Measurements from ENCODE around the gene KRT4. TPM values are rescaled to one million over a fixed set of nuclear protein-coding genes. Genes with fewer than 3 reads are reported as not detected.

Gene KRT4
- total RNA-seq, 1 donor from 2014 or later: not detected

DNA sequence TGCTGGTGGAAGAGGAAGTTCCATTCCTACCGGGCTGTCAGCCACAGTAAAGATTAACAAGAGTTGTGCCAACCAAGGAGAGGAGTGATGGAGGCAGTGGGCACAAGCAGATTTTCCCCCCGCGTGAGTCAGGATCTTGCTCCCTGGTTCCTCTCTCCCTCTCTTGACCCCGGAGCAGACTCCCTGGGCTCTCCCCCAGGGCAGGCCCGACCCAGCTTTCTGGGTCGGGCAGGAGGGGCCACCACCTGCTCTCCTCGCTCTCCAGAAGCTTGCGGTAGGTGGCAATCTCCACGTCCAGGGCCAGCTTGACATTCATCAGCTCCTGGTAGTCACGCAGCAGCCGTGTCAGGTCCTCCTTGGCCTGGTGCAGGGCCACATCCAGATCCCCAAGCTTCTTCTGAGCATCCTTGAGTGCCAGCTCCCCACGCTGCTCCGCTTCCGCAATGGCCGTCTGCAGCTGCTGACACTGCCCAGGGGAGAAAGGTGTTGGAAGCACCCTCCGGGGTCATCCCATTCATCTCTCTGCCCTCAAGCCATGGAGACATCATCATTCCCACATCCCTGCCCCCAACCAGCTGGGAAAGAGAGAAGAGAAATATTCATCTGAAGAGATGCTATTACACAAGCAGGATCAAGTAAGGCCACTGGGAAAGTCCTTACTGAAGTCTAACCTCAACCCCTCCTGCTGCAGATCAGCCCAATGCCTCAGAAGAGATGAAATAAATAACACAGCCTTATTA, 9.0 kb upstream of the KRT4 start:
- intact Hi-C loops (cut with micrococcal nuclease): no loop called here

DNA sequence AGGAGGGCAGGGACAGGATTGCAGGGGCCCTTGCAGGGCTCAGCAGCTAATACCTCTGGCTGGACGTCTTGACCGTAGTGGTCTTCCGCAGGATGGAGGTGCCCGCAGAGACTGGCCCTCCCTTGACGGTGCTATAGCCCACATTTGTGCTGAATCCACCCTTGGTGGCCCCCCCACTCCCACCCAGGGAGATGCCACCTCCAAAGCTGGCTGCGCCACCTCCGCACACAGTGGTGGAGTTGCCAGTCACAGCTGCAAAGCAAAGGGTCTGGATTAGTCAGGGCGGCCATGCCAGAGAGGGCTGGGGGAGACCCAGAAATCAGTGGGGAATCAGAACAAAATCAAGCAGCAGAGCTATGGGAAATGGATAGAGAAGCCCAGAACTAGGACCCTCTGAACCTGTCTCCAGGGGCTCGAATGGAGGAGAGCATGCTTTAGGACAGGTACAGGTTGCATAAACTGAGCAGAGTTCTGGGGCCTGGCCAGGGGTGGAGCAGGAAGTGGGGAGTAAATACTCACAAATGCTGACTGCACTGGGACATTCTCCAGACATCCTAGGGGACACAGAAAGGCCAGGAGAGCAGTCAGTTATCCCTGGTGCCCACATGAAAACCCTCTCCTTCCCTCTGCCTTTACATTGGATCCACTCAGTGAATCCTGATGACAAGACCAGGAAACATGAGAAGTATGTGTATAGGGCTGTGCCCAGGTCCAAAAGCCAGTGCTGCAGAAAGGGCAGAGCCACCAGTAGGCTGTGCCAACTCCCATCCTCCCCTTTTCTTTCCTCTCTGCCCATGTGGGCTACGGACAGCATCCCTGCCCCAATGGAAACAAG, 8.1 kb upstream of the KRT4 start:
- intact Hi-C loops (cut with micrococcal nuclease): no loop called here

DNA sequence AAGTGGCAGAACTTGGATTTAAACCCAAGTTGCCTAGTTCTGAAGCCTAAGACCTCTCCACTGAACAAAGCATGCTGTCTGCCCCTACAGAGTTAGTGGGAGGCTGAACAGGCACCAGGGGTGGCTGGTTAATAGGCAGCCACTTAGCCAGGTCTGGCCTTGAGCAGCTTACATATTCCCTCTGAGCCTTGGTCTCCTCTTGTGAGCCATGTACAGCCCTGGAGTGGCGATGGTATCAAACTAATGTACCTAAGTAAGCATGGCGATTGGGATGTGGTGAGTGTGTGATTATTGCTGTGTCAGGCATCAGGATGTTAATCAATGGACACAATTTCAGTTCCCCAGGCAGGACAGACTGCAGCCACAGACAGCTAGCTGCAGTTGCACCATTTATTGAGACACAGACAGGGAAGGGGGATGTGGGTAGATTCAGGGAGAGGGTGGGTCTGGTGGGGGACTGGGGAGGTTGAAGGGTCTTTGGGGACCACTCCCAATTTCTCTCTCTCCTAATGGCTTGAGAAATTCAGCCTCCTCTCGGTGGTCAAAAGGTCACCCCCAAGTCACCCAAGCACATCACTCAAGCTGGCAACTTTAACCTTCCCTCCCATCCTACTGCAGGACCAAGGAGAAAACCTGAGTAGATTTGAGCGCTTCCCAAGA, 7.3 kb upstream of the KRT4 start:
- intact Hi-C loops (cut with micrococcal nuclease): no loop called here

DNA sequence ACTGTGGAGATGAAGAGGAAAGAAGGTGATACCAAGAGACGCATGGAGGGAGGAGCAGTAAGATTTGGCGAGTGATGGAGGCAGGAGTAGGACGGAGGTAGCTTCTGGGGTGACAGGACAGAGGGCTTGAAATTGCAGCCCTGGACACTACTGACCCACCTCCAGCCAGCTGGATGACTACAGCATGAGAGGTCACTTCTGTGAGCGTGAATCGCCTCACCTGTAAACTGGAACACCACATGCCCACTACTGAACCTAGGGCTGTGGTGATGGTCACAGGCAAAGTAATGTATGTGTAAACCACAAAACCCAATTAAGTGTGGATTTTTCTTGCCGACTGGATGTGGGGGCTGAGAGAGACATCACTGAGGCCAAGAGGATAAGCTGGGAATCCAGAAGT, 6.6 kb upstream of the KRT4 start:
- intact Hi-C loops (cut with micrococcal nuclease): no loop called here

DNA sequence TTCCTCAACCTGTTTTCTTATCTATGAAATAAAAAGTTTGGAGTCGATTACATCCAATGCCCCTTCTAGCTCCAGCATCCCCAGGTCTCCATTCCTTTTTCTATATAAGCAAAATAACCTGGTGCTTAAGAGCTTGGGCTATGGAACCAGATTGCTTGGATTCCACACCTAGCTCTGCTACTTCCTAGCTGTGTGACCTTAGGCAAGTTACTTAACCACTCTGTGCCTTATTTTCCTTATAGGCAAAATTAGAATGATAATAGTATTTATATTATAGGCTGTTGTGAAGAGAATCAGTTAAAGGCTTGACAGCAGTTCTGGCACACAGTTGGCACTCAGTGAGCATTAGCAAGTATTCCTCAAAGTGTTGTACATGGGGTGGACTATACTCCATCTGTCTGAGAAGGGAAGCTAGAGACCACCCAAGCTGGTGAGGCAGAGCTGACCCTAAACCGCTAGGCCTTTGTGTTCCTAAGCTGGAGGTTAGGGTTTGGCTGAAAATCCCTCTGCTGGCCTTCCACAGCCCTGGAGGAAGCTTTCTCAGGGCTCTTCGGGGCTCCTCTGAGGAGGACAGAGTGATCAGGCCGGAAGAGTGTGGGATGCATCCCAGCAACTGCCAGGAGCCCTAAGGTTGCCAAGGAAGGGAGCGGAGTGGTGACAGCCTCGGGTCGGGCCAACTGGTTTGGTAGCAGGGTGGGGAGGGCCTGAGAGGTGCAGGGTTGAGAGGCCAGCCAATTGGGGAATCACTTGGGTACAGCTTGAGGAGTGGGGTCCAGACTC, 6.0 kb upstream of the KRT4 start:
- intact Hi-C loops (cut with micrococcal nuclease): no loop called here

DNA sequence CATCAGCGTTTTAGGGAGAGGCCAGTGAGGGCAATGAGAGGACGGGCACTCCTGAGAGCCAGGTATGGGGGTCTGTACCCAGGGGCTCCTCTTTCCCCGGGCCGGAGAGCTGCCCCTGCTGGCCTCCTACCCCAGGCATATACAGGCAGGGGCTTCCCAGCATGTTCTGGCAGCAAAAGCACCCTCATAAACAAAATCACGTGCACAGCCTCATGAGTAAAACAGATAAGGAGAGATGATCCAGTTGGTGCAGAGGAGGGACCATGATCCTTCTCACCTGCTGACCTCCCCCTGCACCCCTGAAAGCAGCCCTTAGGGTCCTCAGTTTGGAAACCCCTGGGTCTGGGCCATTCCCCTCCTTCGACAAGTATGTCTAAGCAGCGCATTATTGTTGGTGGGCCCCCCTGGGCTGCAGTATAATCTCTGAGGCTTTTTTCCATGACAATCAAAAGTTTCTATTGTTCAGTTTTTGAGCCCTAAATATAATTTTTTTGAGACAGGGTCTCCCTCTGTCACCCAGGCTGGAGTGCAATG, 5.0 kb upstream of the KRT4 start:
- intact Hi-C loops (cut with micrococcal nuclease): no loop called here

DNA sequence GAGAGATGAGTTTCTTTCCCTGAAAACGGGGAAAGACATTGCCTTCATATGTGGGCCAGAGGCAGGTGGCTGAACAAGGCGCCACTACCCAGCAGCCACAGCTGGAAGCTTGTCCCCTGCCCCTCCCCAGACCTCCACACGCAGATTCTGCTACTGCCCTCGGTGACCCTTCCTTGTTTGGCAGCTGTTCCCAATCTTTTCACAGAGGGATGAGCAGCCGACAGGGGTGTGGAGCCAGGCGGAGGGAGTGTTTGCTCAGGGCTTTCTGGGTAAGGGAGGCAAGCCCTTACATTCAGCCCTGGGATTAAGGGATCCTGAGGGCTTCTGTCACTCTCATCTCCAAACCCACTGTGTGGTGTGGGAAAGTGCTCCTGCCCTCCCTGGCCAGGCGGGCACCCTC, 4.5 kb upstream of the KRT4 start:
- intact Hi-C loops (cut with micrococcal nuclease): no loop called here

DNA sequence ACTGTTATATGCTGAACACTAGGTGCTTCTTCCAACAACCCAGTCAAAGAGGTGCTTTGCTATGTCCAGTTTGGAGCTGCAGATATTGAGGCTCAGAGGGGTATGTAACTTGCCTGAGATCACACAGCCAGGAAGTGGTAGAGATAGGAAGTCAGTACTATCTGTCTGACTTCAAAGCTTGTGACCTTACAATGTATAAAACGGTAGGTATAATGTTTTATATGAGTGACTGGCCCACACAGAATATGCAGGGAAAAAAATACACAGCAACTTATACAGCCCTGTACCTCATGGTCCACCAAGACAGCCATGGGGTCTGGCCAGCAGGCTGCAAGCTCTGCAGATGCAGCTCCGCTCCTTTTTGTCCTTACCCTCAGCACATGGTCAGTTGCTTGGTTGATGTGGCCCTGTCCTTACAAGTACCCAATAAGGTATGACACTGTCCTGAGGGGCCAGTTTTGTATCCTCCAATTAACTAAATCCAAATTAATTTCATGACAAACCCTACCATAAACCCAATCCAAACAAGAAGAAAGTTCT, 3.9 kb upstream of the KRT4 start:
- intact Hi-C loops (cut with micrococcal nuclease): no loop called here

DNA sequence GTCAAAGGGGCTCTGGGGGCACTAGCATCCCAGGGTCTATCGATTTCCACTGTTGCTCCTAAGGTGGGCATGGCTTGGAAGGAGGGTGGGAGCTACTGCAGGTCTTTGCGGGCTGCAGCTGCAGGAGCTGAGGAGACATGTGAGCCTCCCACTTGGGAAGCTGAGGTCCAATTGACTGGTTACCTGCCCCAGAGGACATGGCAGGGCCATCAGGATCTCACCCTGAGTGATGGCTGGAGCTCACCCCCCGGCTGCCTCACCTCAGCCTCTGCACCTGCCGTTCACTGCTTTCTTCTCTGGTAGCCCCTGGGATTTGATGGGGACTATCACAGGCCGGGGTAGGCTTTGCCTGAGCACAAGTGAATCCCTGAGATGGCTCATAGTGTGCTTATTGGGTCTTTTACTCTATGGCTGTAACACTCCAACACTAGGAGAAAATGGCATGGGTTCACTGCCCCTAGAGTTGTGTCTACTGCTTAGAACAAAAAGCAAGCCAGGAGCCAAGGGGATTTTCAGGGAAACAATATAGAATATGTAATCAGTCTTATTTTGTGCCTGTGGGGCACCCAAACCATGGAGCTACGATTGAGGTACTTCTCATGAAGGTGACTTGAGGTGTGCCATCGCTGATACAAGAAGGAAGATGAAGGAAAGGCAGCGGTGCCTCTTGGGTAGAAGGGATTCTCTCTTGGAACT, 3.2 kb upstream of the KRT4 start:
- intact Hi-C loops (cut with micrococcal nuclease): no loop called here

DNA sequence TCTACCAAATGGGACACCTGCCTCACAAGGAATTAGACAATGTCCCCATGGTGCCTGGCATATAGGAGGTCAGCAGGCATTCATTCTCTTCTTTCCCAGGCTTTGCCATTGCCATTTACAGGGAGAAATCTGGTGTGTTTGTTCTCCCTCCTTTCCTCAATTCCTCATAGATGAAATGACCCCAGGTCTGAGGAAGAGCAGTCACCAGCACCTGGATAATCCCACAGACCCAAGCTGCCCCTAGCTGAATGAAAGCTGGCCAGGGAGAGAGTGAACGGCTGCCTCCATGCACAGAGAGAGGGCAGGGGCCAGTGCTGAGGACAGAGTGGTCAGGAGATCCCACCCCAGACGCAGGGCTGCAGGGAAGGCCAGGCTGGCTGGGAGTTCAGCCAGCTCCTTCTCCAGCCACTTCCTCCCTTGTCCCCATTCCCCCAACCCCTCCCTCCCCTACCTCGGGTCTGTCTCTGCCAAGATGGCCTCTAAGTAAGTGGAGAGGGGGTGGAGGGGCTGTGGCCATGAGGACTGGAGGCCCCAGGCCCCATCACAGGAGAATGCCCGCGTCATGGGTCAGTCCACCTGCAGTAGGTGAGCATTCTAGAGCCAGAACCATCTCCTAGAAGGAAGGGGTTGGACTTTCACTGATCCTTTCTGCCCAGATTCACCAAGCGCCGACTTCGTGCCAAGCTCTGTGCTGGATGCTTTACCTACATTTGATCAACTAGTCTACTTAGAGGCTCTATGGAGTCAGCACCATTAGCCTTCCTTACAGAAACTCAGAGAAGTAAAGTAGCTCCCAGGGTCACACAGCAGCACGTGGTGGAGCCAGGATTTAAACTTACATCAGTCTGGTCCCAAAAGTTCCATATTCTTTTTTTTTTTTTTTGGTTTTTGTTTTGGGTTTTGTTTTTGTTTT, 2.0 kb upstream of the KRT4 start:
- intact Hi-C loops (cut with micrococcal nuclease): no loop called here

DNA sequence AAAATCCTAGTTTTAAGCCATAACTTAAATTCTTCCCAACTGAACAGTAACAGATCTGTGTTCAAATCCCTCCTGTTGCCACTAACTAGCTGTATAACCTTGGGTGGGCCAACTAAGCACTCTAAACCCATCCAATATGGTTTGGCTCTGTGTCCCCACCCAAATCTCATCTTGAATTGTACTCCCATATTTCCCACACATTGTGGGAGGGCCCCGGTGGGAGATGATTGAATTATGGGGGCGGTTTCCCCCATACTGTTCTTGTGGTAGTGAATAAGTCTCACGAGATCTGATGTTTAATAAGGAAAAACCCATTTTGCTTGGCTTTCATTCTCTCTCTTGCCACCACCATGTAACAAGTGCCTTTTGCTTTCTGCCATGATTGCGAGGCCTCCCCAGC, 1.2 kb upstream of the KRT4 start:
- intact Hi-C loops (cut with micrococcal nuclease): no loop called here

DNA sequence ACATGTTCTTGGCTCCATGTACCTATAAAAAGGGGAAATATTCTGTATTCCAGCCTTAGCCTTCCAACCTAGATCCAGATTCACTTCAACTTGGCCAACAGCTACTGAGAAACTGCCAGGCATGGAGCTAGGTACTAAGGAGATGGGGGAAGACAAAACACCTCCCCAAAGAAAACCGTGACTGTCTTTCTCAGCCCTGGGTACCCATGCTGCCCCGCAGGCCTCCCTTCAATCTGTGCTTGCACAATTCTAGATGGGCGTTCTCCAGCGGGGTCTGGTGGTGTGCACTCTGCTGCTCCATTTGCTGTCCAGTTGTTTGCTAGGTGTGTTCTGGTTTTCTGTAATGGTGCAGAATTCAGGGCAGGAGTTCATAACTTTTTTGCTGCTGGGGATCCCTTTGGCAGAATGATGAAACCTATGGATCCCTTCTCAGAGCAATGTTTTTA, 817 bp upstream of the KRT4 start:
- intact Hi-C loops (cut with micrococcal nuclease): no loop called here

DNA sequence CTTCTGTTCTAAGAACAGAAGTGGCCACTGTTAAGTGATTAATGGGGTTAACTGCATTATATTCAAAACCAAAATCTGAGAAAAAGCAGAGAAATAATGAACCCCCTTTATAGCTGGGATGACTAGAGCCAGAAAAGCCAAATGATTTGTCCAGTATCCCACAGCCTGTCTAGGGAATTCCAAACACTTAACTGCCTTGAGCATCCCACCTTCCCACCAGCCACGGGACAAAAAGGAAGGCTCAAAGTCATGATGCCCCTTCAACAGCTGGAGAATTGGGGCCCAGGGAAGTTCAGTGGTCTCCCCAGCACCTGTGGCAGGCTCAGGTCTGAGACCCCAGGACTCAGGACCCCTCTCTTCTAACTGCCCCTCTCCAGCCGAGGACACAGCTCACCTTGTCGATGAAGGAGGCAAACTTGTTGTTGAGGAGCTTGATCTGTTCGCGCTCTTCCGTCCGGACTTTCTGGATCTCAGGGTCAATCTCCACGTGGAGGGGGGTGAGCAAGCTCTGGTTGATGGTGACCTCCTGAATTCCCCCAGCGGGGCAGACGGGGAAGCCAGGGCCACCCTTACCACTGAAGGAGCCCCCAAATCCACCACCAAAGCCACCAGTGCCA, 605 bp downstream of the KRT4 start:
- intact Hi-C loops (cut with micrococcal nuclease): no loop called here

DNA sequence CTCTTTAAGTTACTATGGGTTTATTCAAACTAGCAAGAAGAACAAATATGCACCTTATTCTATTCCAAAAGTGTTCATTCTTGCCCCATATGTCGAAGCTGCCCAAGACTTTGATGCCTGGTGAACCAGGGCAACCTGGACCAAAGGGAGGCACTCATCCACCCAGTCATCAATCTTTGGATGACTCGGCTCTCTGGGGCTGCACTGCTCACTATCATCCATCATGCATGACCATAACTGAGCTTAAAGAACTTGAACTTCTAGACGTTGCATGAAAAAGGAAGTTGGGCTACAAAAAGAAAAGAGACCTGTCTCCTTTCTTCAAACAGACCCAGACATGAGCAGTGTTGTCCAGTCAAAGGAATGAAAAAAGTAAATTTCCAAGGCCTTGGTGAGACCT, 1.2 kb downstream of the KRT4 start:
- intact Hi-C loops (cut with micrococcal nuclease): no loop called here

DNA sequence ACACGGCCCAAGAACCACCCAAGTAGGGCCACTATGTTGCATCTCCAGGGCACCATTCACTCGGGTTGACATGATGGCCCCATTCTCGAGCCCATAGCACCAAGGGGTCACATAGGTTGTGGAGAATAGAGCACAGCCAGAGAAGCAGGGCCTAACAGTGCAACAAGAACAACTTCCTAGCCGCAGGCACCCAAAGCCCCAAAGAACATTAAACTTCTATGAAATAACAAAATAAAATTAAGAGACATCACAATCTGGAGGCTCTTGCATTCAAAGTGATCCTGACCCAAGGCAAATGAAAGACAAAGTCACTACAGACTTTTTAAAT, 1.9 kb downstream of the KRT4 start:
- intact Hi-C loops (cut with micrococcal nuclease): no loop called here

DNA sequence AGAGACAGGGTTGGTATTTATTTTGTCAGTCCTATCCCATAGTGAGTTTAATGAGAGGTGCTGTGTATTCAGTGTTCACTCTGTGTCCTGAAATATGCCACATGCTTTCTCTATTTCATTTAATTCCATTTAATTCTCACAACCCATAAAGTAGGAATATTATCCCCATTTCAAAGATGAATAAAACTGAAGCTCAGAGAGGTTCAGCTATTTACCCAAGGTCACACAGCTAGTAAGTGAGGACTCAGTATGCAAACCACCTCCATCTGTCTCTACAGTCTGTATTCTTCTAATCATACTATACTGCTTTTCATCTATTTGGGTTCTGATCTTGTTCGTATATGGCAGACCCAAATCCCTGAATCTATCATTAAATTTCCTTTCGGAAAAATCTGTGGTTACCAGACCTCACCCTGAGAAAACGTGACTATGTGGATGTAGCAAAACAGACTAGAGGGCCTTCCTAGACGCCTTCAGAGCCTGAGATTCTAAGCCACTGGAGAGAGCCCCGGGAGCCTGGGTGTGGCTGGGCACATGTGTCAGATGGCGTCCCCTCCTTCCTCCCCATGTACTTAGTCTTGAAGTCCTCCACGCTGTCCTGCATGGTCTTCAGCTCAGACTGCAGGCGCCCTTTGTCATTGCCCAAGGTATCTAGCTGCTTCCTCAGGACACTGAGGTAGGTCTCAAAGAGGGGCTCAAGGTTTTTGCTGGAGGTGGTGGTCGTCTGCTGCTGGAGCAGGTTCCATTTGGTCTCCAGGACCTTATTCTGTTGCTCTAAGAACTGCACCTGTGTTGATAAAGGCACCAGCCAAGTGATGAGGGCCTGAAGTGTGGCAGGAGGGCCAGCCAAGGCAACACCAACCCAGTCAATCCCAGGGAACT, 2.5 kb downstream of the KRT4 start:
- intact Hi-C loops (cut with micrococcal nuclease): no loop called here

DNA sequence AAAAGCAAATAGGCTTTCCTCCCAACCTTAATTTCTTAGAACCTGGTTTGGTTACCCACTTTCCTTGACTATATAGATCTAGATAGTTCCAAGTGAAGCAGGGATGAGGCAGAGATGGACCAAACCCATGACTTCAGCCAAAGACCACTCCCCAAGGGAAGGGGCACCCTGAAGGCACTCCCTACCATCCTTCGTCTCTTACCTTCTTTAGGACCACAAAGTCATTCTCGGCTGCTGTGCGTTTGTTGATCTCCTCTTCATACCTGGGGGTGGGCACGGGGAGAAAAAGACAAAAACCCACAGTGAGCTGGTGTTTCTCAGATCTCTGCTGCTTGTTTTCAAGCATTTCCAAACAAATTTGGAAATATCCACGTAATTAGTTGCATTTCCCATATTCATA, 3.4 kb downstream of the KRT4 start:
- intact Hi-C loops (cut with micrococcal nuclease): no loop called here

DNA sequence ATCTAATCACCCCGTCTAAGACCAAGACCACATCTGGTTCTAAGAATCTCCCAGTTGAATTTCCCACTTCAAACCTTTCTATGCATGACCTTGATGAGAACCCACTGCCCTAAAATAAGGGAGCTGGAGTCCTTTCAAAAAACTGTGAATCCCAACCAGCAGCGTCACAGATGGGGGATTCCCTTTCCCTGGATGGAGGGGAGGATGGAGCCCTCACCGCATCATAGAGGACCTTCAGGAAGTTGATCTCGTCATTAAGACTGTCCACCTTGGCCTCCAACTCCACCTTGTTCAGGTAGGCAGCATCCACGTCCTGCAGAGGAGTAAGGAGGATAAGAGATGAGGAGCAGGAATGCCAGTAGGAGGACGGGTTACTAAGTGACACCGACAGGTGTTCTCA, 4.8 kb downstream of the KRT4 start:
- intact Hi-C loops (cut with micrococcal nuclease): no loop called here

Measured in T-helper 1 cell treated with Interleukin-12 subunit alpha and Interleukin-12 subunit beta and Interleukin-4 antibody, amounts not matched to agents 30 ng/mL and 1 ng/mL, for 36 hours (primary cell).